Testis (tissue), 3 donors: ENCODE measurements around the gene EMC9. TPM values are rescaled to one million over a fixed set of nuclear protein-coding genes. Genes with fewer than 3 reads are reported as not detected.

Source experiments
- DNase-seq: peaks from one replicate; pipeline ENCODE4 v3.0.0-alpha.2; 2019
- H3K27ac ChIP-seq, 2 donors: fragments of 200-600 bp; sonication (generic); one replicate each; pipeline ENCODE4 v1.5.1; 2019
- H3K27me3 ChIP-seq: fragments of 200-600 bp; sonication (generic); one replicate; pipeline ENCODE4 v1.5.1; 2019
- H3K36me3 ChIP-seq: fragments of 200-600 bp; sonication (generic); one replicate; pipeline ENCODE4 v1.5.1; 2017; ENCODE audit warnings: low read depth; ENCODE audit errors: missing control alignments
- H3K4me1 ChIP-seq: fragments of 200-600 bp; sonication (generic); one replicate; pipeline ENCODE4 v1.5.1; 2019
- H3K4me3 ChIP-seq, 2 donors: fragments of 200-600 bp; sonication (generic); one replicate each; pipeline ENCODE4 v1.5.1; 2017 to 2019
- H3K9me3 ChIP-seq: fragments of 200-600 bp; sonication (generic); one replicate; pipeline ENCODE4 v1.5.1; 2017
- CTCF ChIP-seq, 3 experiments: fragments of 450-650 bp in 2 of 3; fragments of 200-600 bp in 1 of 3; sonication (generic) in 1 of 3; IDR thresholded peaks; one replicate each; pipeline ENCODE4 v1.5.1; 2016 to 2019; ENCODE audit warnings: antibody characterized with exemption in 3 of 3, mild to moderate bottlenecking in 2 of 3, moderate library complexity in 1 of 3
- POLR2A ChIP-seq: fragments of 450-650 bp; IDR thresholded peaks from one replicate; pipeline ENCODE4 v1.6.1; 2017; ENCODE audit warnings: antibody characterized with exemption, mild to moderate bottlenecking, moderate library complexity
- WGBS, 2 donors: methylation state at CpG; one replicate each; pipeline ENCODE4 v1.1.5; 2018; 5-methylcytosine and 5-hydroxymethylcytosine counted together
- intact Hi-C: fragments of 100-400 bp; cut with DNase I; formaldehyde crosslinking; loops from one replicate; pipeline ENCODE4 v1.15.1; 2023; ENCODE audit warnings: low total_unique reads
- polyA plus RNA-seq: library from polyadenylated mRNA; stranded (reverse); fragments of 350-450 nt; fragmentation: Illumina TruSeq; extraction: RNeasy Lipid Tissue Mini Kit (QIAGEN cat#74804); gene quantifications from one replicate; pipeline ENCODE4 v1.2.3, GENCODE V29; 2014; ENCODE audit warnings: low read depth, low replicate concordance; ENCODE audit not compliant: insufficient read depth
- total RNA-seq, 2 donors: library from RNA; depleted of rRNA; stranded (reverse); fragments of >200 nt; gene quantifications; one replicate each; pipeline ENCODE4 v1.2.3, GENCODE V29; 2016

EMC9 gene
- total and polyA plus RNA-seq, 3 donors from 2014 or later, result 15.2 to 33.7 (median 23.9) TPM

DNA sequence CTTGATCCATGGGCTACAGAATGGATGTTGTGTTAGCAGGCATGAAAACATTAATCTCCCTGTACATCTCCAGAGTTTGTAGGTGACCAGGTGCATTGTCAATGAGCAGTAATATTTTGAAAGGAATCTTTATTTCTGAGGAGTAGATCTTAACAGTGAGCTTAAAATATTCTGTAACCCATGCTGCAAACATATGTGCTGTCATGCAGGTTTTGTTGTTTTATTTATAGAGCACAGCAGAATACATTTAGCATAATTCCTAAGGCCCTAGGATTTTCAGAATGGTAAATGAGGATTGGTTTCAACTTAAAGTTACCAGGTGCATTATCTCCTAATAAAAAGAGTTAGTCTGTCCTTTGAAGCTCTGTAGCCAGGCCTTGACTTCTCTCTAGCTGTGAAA lies 14.5 kb downstream of the EMC9 start:
- H3K4me3 ChIP-seq, result no peak overlapping the region
- DNase-seq, result no peak
- H3K4me1 ChIP-seq, result peaks cover 9% of the 10 kb centered on the region
- no peaks in the 10 kb centered on the region for H3K9me3 ChIP-seq
- H3K27ac ChIP-seq, result no peak overlapping the region
- intact Hi-C loops, result no loop called here
- no peaks in the 10 kb centered on the region for H3K36me3 ChIP-seq
- H3K27me3 ChIP-seq, result no peaks in the 10 kb centered on the region
- TF ChIP-seq CTCF (IDR thresholded peaks at IDR 0.05), result no peak
- no peak for TF ChIP-seq POLR2A

DNA sequence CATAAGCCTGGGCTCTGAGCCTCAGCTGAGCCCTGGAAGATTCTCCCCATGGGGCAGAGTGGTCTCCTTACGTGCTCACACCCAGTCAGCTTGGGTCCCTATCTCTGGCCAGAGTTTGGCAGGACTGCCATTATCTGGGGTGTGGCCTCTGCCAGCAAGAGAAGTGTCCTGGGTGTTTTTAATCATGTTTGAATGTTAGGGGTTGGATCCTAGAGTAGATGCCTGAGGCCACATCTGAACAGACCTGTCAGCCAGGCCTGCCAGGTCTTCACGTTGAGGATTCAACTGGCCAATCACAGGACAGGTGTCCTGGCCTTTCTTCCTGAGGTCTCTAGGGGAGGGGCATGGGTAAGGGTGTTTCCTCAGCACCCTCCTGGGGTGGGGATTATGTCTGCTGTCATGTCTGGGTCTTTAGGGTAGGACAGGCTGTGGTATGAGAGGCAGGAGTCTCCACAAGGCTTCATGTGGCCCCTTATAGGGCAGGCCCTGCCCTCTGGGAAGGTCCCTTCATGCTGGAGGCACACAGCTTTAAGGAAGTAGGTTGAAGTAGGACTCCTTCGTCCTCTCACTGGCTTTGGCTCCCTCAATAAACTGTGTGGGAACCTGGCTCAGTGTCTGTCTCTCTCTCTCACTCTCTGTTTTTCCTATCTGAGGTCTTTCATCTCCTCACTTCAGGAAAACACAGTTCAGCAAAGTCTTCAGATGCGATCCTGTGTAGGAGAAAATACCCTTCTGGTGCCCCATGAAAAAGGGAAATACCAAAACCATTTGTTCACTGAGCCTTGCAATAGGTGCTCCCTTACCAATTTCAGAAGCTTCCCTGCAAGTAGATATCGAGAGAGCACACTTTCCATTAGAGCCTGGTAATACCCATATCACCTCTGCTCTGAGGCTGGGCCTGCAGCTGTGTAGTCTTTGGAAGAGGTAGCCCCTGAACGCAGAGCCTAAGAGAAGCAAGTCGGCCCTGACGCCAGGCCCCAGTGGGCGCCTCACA lies 17.7 kb downstream of the EMC9 start:
- TF ChIP-seq POLR2A (no peak), CTCF (IDR thresholded peaks at IDR 0.05) (no peak)
- DNase-seq, result no peak
- intact Hi-C loops, result no loop called here
- H3K36me3 ChIP-seq, result no peaks in the 10 kb centered on the region
- no peaks in the 10 kb centered on the region for H3K27me3 ChIP-seq
- no peaks in the 10 kb centered on the region for H3K4me1 ChIP-seq
- H3K9me3 ChIP-seq, result no peaks in the 10 kb centered on the region
- WGBS, 2 donors, result 84 to 91% methylated on average over 9 of the region's 9 CpGs
- H3K27ac ChIP-seq, result no peak overlapping the region
- no peak overlapping the region for H3K4me3 ChIP-seq

DNA sequence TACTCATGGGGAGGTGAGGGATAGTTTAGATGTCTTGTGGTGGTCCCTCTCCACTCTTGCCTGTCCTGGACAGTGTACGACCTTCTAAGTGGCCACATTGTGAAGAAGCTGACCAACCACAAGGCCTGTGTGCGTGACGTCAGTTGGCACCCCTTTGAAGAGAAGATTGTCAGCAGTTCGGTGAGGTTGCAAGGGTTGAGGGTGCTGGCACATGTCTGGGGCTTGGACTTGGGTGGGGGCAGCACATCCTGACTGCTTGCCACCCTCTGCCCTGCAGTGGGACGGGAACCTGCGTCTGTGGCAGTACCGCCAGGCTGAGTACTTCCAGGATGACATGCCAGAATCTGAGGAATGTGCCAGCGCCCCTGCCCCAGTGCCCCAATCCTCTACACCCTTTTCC lies 18.5 kb downstream of the EMC9 start:
- DNase-seq, result no peak
- no peaks in the 10 kb centered on the region for H3K4me1 ChIP-seq
- intact Hi-C loops, result no loop called here
- no peak overlapping the region for H3K27ac ChIP-seq
- WGBS, 2 donors, result 93 to 99% methylated on average over 5 to 8 of the region's 8 CpGs
- no peaks in the 10 kb centered on the region for H3K9me3 ChIP-seq
- no peak for TF ChIP-seq CTCF (IDR thresholded peaks at IDR 0.05)
- TF ChIP-seq POLR2A, result no peak
- H3K4me3 ChIP-seq, result no peak overlapping the region
- no peaks in the 10 kb centered on the region for H3K27me3 ChIP-seq
- no peaks in the 10 kb centered on the region for H3K36me3 ChIP-seq

DNA sequence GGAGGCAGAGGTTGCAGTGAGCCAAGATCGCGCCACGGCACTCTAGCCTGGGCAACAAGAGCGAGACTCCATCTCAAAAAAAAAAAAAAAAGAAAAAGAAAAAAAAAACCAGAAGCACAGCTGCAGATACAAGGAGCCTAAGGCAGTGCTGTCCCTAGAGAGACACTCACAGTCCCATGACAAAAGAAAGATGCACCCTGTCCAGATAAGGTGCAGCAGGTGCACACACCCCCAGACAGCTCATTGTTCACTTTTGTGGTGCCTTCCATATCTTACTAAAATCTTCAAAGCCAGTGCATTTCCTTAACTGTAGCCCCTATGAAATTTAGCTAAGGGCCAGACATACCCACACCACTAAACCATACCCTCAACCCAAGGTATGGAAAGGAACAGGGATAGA lies 19.0 kb downstream of the EMC9 start:
- H3K27ac ChIP-seq, result no peak overlapping the region
- intact Hi-C loops, result no loop called here
- no peaks in the 10 kb centered on the region for H3K4me1 ChIP-seq
- no peak overlapping the region for H3K4me3 ChIP-seq
- 97 to 100% methylated on average over 4 of the region's 4 CpGs for WGBS, 2 donors
- TF ChIP-seq CTCF (IDR thresholded peaks at IDR 0.05) (no peak), POLR2A (no peak)
- no peak for DNase-seq
- no peaks in the 10 kb centered on the region for H3K36me3 ChIP-seq
- no peaks in the 10 kb centered on the region for H3K9me3 ChIP-seq
- H3K27me3 ChIP-seq, result no peaks in the 10 kb centered on the region

- no peaks in the 10 kb centered on the region for H3K36me3 ChIP-seq
- 93 to 97% methylated on average over 8 of the region's 8 CpGs for WGBS, 2 donors
Measured at GRCh38 chr14:24121210-24121609, 20.2 kb downstream of the EMC9 start.

More at GRCh38 chr14:24121210-24121609, 20.2 kb downstream of the EMC9 start:
- no peak overlapping the region for H3K4me3 ChIP-seq
- DNase-seq, result no peak
- H3K4me1 ChIP-seq, result no peaks in the 10 kb centered on the region
- intact Hi-C loops, result no loop called here
- no peaks in the 10 kb centered on the region for H3K27me3 ChIP-seq
- no peak overlapping the region for H3K27ac ChIP-seq
- TF ChIP-seq POLR2A, result no peak
- TF ChIP-seq CTCF (IDR thresholded peaks at IDR 0.05), result no peak
- no peaks in the 10 kb centered on the region for H3K9me3 ChIP-seq
